ENCODE measurements around the gene ATP5F1C.

Gene ATP5F1C

DNA sequence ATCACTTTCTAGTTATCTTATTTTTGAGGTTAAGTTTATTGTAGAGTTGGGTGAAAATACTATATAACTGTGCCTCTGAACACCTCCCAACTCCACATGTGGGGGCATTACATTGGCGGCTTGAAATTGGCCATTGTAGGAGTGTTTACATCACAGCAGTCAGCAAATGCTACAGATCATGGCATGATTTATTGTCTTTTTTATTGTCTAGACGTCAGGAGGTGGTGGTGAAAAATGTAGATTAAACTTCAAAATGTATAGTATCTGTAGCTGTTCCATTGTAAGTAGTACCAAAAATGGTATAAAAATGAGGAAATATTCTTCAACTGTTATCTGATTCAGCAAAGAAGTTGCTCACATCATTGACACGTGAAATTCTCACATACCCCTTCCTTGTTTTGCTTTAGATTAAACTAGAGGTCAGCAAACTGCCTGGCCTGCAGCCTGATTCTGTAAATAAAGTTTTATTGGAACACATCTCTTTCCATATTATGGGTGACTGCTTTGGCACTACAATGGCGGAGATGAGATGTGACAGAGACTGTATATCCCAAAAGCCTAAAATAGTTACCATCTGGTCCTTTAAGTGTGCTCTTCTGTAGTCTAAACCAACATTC lies 65.4 kb downstream of the ATP5F1C start:
- DNase-seq (ENCODE audit: low spot score) = no peak

DNA sequence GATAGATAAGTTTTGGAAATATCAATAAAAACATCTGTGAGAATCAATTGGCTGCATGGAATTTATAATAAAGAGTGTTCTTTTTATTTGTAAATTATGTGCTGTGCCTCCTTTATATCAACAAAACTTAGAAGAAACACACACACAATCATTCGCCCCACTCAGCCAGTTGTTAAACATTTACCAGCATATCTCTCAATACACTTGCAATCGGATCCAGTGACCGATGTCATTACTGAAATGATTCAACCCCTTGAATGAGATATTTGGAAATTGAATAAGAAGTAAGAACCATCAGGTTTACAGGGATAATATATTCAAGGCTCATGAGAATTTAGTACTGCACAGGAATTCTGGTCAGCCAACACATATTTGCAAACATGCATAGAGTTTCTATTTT lies 65.9 kb downstream of the ATP5F1C start:
- no peak for DNase-seq (ENCODE audit: low spot score)

DNA sequence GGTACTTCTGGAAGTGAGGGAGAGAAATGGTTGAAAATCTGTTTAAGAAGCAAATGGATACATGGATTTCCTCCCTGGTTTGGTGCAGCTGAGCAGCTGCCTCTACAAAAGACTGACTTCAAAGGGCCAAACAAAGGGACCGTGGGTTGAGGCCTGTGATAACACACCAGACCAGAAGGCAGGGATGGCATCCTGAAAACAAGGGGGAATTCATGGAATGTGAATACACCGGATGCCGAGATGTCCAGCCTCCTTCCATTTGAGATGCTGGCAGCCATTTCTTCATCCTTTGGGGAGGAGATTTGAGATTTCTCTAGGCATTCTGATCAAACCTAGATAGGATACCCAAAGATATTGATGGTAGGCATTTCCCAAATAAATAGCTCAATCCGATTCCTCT lies 67.2 kb downstream of the ATP5F1C start:
- DNase-seq (ENCODE audit: low spot score) = no peak

DNA sequence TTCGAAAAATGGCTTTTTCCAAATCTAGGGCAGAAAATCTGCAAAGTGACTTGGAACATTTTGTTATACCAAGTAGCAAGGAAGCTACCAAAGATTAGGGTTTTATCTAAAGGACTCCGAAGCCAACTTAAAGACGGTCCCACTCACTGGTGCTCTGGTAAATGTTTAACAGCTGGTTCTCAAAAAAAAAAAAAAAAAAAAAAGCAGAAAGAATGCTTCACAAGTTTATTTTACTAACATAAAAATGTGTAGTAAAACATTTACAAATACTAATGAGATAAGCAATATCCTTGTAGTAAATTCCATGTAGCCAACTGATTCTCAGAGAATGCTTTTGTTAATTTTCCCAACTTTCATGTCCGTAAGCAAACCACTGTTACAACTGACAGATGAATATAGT lies 68.7 kb downstream of the ATP5F1C start:
- no peak for DNase-seq (ENCODE audit: low spot score)

DNA sequence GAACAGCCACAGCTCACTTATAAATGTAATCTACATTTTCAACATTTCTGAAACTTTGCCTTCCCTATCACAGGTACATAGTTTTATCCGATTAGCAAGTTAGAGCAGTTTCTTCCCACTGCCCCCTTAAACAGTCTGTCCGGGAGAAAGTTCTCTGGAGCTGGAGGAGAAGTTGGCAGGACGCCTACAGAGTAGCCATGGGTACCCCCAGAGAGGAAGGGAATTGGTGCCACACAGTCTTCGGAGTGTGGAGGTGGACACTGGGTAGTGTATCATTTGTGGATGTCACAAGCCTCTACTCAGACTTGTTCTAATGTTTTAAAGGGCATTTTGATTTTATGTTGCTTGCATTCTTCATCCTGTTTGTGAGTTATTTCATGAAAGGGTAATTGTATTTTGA lies 69.3 kb downstream of the ATP5F1C start:
- no peak for DNase-seq (ENCODE audit: low spot score)

Data from kidney capillary endothelial cell (primary cell).